ENCODE measurements around the gene CGB3. TPM values are rescaled to one million over a fixed set of nuclear protein-coding genes. Genes with fewer than 3 reads are reported as not detected.
A peak's percentile ranks its signal among the peaks of the same experiment; 100 is the strongest.

CGB3 gene
- total and polyA plus RNA-seq, 2 of the 4 experiments (the other 2 are of a cell fraction) = not detected

GRCh38 chr19:48993175-48994034 is 30.7 kb downstream of the CGB3 start, which contains the start of the genes GYS1 and RUVBL2:
Gene GYS1, minus strand, starts transcription at chr19:48993309. Its CDS starts 197 bp downstream, at chr19:48993112.
Gene RUVBL2, plus strand, starts transcription at chr19:48993887. Its CDS starts 25 bp downstream, at chr19:48993912.
- intact Hi-C loops (cut with micrococcal nuclease) = loop anchor here (5.0 to 10.0 kb wide), 3 partner anchors 64 to 211 kb away; partner anchors contain the start of genes CGB7 and KCNA7
- H3K4me2 ChIP-seq (ENCODE audit: low read depth, low read length) = peak within 1 kb of the TSS; percentile 98
- H3K9ac ChIP-seq (ENCODE audit: low read depth, low read length) = peak within 1 kb of the TSS; percentile 92
- peak within 1 kb of the TSS; percentile 93 for H3K14ac ChIP-seq (replicated peaks; ENCODE audit: low read depth, low read length)
- no TSS peak for BruUV-seq (replicated peaks)
- peak within 1 kb of the TSS; percentile 93 for H3K4ac ChIP-seq (ENCODE audit: low read depth, low read length)
- peaks cover 16 to 73% of the 10 kb centered on the region in 2 experiments for H3K79me1 ChIP-seq (ENCODE audit: low read depth in 1 of 2, low read length in 2 of 2)
- H2BK20ac ChIP-seq (ENCODE audit: low read depth, low read length) = no peak within 1 kb of the TSS
- H3K23ac ChIP-seq (ENCODE audit: low read depth, low read length) = peak within 1 kb of the TSS; percentile 94
- H3K9me3 ChIP-seq (ENCODE audit: control insufficient read depth, insufficient read depth, low read length) = no peaks in the 10 kb centered on the region
- H4K20me1 ChIP-seq (ENCODE audit: insufficient read depth, low read length) = peaks cover 27% of the 10 kb centered on the region
- H3K36me3 ChIP-seq (ENCODE audit: control insufficient read depth, insufficient read depth, low read length) = peaks cover 12% of the 10 kb centered on the region
- ATAC-seq (ENCODE audit: low read depth) = peak; percentile 93
- peak within 1 kb of the TSS; percentile 78 for H3K4me3 ChIP-seq (ENCODE audit: insufficient read depth, low read depth, low read length)
- H4K8ac ChIP-seq (ENCODE audit: low read depth in 2 of 2, low read length in 2 of 2) = peak within 1 kb of the TSS; percentile 48 to 75
- peak within 1 kb of the TSS; percentile 35 for H3K18ac ChIP-seq (ENCODE audit: low read depth, low read length)
- H2AK9ac ChIP-seq (replicated peaks; ENCODE audit: low read depth, low read length, poor library complexity) = peak within 1 kb of the TSS; percentile 95
- H3K56ac ChIP-seq (ENCODE audit: extremely low read depth, insufficient read depth, low read length) = peak within 1 kb of the TSS; percentile 68
- H3K27ac ChIP-seq (ENCODE audit: insufficient read depth, low read length) = peak within 1 kb of the TSS; percentile 85
- dilution Hi-C loops (cut with HindIII; ENCODE audit: low sequenced_read_pairs, unreplicated experiment) = no loop called here
- peak within 1 kb of the TSS; percentile 91 for H4K91ac ChIP-seq (ENCODE audit: insufficient read depth, low read depth, low read length)
- peak within 1 kb of the TSS; percentile 93 for H2AK5ac ChIP-seq (ENCODE audit: low read depth, low read length)
- ChIA-PET POLR2A (ENCODE audit: unreplicated experiment) (interaction anchor here (0.9 kb wide), 1 partner anchor 118 kb away, joined by 3 read pairs; no protein-coding TSS in a partner anchor), CTCF (interaction anchor here (0.6 to 1.9 kb wide), 17 partner anchors 10 to 277 kb away, joined by 3 to 9 read pairs (median 4); no protein-coding TSS in a partner anchor)
- DNase-seq = peak; percentile 99
- H2BK5ac ChIP-seq (ENCODE audit: low read depth, low read length, poor library complexity, severe bottlenecking) = peak within 1 kb of the TSS; percentile 77
- WGBS, 2 experiments (ENCODE audit: extremely low coverage in 2 of 2, insufficient read length in 1 of 2) = 0% methylated on average over 16 of the region's 56 CpGs; no CpG with 5 or more reads in 1 of the 2 experiments
- 0 out of 2 replicates have a peak, but pooled peaks cover 3% of the 10 kb centered on the region for H3K9me1 ChIP-seq (ENCODE audit: insufficient read depth, low read length)
- peak within 1 kb of the TSS; percentile 12; the same call in 1 of the 3 replicates for H2BK15ac ChIP-seq (ENCODE audit: low read depth, low read length)
- H3K4me1 ChIP-seq (ENCODE audit: control insufficient read depth, insufficient read depth, low read length) = peaks cover 12% of the 10 kb centered on the region
- no peaks in the 10 kb centered on the region for H3K27me3 ChIP-seq (ENCODE audit: control insufficient read depth, insufficient read depth, low read length)
- peak within 1 kb of the TSS; percentile 88 for H2AFZ ChIP-seq (replicated peaks; ENCODE audit: low read length, poor library complexity)
- H4K5ac ChIP-seq (ENCODE audit: low read depth, low read length) = peak within 1 kb of the TSS; percentile 41; the same call in 1 of the 2 replicates
- in situ Hi-C loops (cut with MboI; ENCODE audit: low sequenced_read_pairs) = no loop called here
- H2BK120ac ChIP-seq (ENCODE audit: low read depth, low read length) = peak within 1 kb of the TSS; percentile 54; the same call in 1 of the 2 replicates
- TF ChIP-seq MAFK (IDR thresholded peaks at IDR 0.05; ENCODE audit: low read depth, low read length) (no peak), MXI1 (IDR thresholded peaks at IDR 0.05; ENCODE audit: borderline replicate concordance, low read depth, low read length) (peak; percentile 68; the same call in 1 of the 2 replicates), ELK1 (IDR thresholded peaks at IDR 0.05; ENCODE audit: borderline replicate concordance, low read depth, low read length) (no peak), RCOR1 (IDR thresholded peaks at IDR 0.05; ENCODE audit: insufficient replicate concordance, low read length) (no peak), POLR2A (IDR thresholded peaks at IDR 0.05; ENCODE audit: low read depth, low read length) (peak; percentile 77), CHD1 (IDR thresholded peaks at IDR 0.05; ENCODE audit: low read depth, low read length) (no peak), SMC3 (IDR thresholded peaks at IDR 0.05; ENCODE audit: low read depth, low read length) (peak; percentile 35), BHLHE40 (IDR thresholded peaks at IDR 0.05; ENCODE audit: low read depth, low read length) (no peak; the same call in 1 of the 2 replicates), RFX5 (IDR thresholded peaks at IDR 0.05; ENCODE audit: low read depth, low read length) (no peak), NFE2L2 (IDR thresholded peaks at IDR 0.05; ENCODE audit: low read depth, low read length) (no peak), RAD21 (IDR thresholded peaks at IDR 0.05; ENCODE audit: low read length) (0 out of 2 replicates have a peak, but pooled peaks have one; percentile 1)
- TF ChIP-seq, protein P1, sequence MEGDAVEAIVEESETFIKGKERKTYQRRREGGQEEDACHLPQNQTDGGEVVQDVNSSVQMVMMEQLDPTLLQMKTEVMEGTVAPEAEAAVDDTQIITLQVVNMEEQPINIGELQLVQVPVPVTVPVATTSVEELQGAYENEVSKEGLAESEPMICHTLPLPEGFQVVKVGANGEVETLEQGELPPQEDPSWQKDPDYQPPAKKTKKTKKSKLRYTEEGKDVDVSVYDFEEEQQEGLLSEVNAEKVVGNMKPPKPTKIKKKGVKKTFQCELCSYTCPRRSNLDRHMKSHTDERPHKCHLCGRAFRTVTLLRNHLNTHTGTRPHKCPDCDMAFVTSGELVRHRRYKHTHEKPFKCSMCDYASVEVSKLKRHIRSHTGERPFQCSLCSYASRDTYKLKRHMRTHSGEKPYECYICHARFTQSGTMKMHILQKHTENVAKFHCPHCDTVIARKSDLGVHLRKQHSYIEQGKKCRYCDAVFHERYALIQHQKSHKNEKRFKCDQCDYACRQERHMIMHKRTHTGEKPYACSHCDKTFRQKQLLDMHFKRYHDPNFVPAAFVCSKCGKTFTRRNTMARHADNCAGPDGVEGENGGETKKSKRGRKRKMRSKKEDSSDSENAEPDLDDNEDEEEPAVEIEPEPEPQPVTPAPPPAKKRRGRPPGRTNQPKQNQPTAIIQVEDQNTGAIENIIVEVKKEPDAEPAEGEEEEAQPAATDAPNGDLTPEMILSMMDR (conservative IDR thresholded peaks at IDR 0.05; ENCODE audit: low read depth, low read length) = peak; percentile 99
- TF ChIP-seq, protein P2, sequence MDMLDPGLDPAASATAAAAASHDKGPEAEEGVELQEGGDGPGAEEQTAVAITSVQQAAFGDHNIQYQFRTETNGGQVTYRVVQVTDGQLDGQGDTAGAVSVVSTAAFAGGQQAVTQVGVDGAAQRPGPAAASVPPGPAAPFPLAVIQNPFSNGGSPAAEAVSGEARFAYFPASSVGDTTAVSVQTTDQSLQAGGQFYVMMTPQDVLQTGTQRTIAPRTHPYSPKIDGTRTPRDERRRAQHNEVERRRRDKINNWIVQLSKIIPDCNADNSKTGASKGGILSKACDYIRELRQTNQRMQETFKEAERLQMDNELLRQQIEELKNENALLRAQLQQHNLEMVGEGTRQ (IDR thresholded peaks at IDR 0.05; ENCODE audit: low read depth, low read length) = no peak

Measured in IMR-90 (cell line).